HG02943 (cell line): ENCODE data around the gene IPO13.

Experiments used
- ATAC-seq: cut with Tn5 transposase; IDR thresholded peaks from one replicate; pipeline ENCODE4 v1.9.1; 2021; ENCODE audit warnings: mild to moderate bottlenecking, low read depth, moderate library complexity; ENCODE audit not compliant: unreplicated experiment

IPO13 gene

GRCh38 chr1:43946236-43947060 lies at the start of gene IPO13:
TSS of gene IPO13 (plus strand) at chr1:43946950. CDS start at chr1:43947601, 651 bp downstream.
- ATAC-seq = peak; percentile 87

GRCh38 chr1:43898981-43899380 lies 47.8 kb upstream of the IPO13 start:
- no peak for ATAC-seq

- no peak for ATAC-seq
Observed at GRCh38 chr1:43900386-43900785, 46.4 kb upstream of the IPO13 start.

GRCh38 chr1:43901196-43901961 lies 45.4 kb upstream of the IPO13 start:
- ATAC-seq = no peak

- no peak for ATAC-seq
Observed at GRCh38 chr1:43902058-43902831, 44.5 kb upstream of the IPO13 start.

- ATAC-seq = no peak
Observed at GRCh38 chr1:43904660-43905551, 41.8 kb upstream of the IPO13 start.

GRCh38 chr1:43908226-43908625 lies 38.5 kb upstream of the IPO13 start:
- no peak for ATAC-seq

GRCh38 chr1:43908858-43909257 lies 37.9 kb upstream of the IPO13 start:
- no peak for ATAC-seq

GRCh38 chr1:43910343-43910742 lies 36.4 kb upstream of the IPO13 start:
- no peak for ATAC-seq

- ATAC-seq = no peak
Observed at GRCh38 chr1:43912607-43913006, 34.1 kb upstream of the IPO13 start.

- ATAC-seq = no peak
Observed at GRCh38 chr1:43913051-43913501, 33.7 kb upstream of the IPO13 start.

- no peak for ATAC-seq
Observed at GRCh38 chr1:43913666-43914360, 32.9 kb upstream of the IPO13 start.

- ATAC-seq = no peak
Observed at GRCh38 chr1:43914576-43915525, 31.9 kb upstream of the IPO13 start.

- no peak for ATAC-seq
Observed at GRCh38 chr1:43919906-43920305, 26.8 kb upstream of the IPO13 start.

- no peak for ATAC-seq
Observed at GRCh38 chr1:43921022-43921421, 25.7 kb upstream of the IPO13 start.

GRCh38 chr1:43924516-43924915 lies 22.2 kb upstream of the IPO13 start:
- ATAC-seq = no peak

GRCh38 chr1:43925846-43926245 lies 20.9 kb upstream of the IPO13 start:
- ATAC-seq = no peak
